Suprapubic skin (tissue), 3 donors: Measurements from ENCODE around the gene LAP3.

ENCODE experiments used
- POLR2A ChIP-seq, 2 donors: fragments of 450-650 bp; IDR thresholded peaks; one replicate each; pipeline ENCODE4 v1.6.1; 2017; ENCODE audit warnings: antibody characterized with exemption in 2 of 2, mild to moderate bottlenecking in 2 of 2, moderate library complexity in 2 of 2
- TF ChIP-seq, protein P1 (sequence below), 2 donors: fragments of 200-600 bp in 1 of 2; fragments of 450-650 bp in 1 of 2; sonication (generic) in 1 of 2; IDR thresholded peaks; one replicate each; pipeline ENCODE4 v1.5.1; 2016 to 2019; ENCODE audit warnings: antibody characterized with exemption in 2 of 2, mild to moderate bottlenecking in 1 of 2, moderate library complexity in 1 of 2

DNA sequence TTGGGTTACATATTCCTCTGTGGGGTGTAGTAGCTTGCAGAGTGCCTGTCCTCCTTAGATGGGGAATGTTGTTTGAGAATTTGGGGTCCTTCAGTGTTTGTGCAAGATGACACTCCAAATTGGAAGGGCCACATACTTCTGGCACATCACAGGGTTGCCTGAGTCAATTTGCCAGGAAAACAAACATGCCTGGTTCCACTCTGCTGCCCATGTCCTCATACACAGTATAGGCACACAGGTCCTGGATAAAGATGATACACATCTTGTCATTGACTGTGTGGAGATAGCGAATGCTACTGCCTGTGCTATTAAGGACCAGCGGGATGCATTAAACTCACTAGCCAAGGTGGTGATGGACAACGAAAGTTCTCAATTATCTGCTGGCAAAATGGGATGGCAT is 11.2 kb upstream of the LAP3 start:
- TF ChIP-seq, protein P1, sequence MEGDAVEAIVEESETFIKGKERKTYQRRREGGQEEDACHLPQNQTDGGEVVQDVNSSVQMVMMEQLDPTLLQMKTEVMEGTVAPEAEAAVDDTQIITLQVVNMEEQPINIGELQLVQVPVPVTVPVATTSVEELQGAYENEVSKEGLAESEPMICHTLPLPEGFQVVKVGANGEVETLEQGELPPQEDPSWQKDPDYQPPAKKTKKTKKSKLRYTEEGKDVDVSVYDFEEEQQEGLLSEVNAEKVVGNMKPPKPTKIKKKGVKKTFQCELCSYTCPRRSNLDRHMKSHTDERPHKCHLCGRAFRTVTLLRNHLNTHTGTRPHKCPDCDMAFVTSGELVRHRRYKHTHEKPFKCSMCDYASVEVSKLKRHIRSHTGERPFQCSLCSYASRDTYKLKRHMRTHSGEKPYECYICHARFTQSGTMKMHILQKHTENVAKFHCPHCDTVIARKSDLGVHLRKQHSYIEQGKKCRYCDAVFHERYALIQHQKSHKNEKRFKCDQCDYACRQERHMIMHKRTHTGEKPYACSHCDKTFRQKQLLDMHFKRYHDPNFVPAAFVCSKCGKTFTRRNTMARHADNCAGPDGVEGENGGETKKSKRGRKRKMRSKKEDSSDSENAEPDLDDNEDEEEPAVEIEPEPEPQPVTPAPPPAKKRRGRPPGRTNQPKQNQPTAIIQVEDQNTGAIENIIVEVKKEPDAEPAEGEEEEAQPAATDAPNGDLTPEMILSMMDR (IDR thresholded peaks at IDR 0.05): no peak
- no peak for TF ChIP-seq POLR2A (IDR thresholded peaks at IDR 0.05)
